GM23338 (cell line): Measurements from ENCODE around the gene TAF1D. TPM values are rescaled to one million over a fixed set of nuclear protein-coding genes. Genes with fewer than 3 reads are reported as not detected.

Source experiments
- ATAC-seq: fragments of 200-7000 bp; cut with Tn5 transposase; 3 replicates; pipeline ENCODE4 v1.9.1; 2020
- DNase-seq: peaks from one replicate; pipeline ENCODE4 v3.0.0-alpha.2; 2015; ENCODE audit warnings: low spot score
- H2AFZ ChIP-seq: fragments of 200-600 bp; sonication (generic); 2 replicates; pipeline ENCODE4 v1.8.0; 2016; ENCODE audit warnings: antibody characterized with exemption, mild to moderate bottlenecking, moderate library complexity
- H3F3A ChIP-seq: fragments of 200-600 bp; sonication (generic); replicated peaks from 2 replicates; pipeline ENCODE4 v1.8.0; 2017; ENCODE audit warnings: antibody characterized with exemption, mixed run types, low read depth
- H3K27ac ChIP-seq: fragments of 200-600 bp; sonication (generic); 2 replicates; pipeline ENCODE4 v1.6.1; 2016; ENCODE audit warnings: low read depth
- H3K27me3 ChIP-seq: fragments of 200-600 bp; sonication (generic); 2 replicates; pipeline ENCODE4 v1.8.0; 2016; ENCODE audit warnings: mild to moderate bottlenecking, mixed run types, moderate library complexity; ENCODE audit not compliant: insufficient read depth
- H3K36me3 ChIP-seq: fragments of 200-600 bp; sonication (generic); 2 replicates; pipeline ENCODE4 v1.8.0; 2016; ENCODE audit warnings: mild to moderate bottlenecking; ENCODE audit not compliant: insufficient read depth
- H3K4me1 ChIP-seq: fragments of 200-600 bp; sonication (generic); 2 replicates; pipeline ENCODE4 v1.8.0; 2016; ENCODE audit warnings: mild to moderate bottlenecking, moderate library complexity; ENCODE audit not compliant: insufficient read depth
- H3K4me2 ChIP-seq: fragments of 200-600 bp; sonication (generic); 2 replicates; pipeline ENCODE4 v1.7.1; 2017; ENCODE audit warnings: mixed run types
- H3K4me3 ChIP-seq: fragments of 200-600 bp; sonication (generic); 2 replicates; pipeline ENCODE4 v1.6.1; 2016; ENCODE audit warnings: mixed run types
- H3K79me2 ChIP-seq: fragments of 200-600 bp; sonication (generic); replicated peaks from 2 replicates; pipeline ENCODE4 v1.8.0; 2017; ENCODE audit warnings: mild to moderate bottlenecking; ENCODE audit not compliant: insufficient read depth
- H3K9me2 ChIP-seq: fragments of 200-600 bp; sonication (generic); 2 replicates; pipeline ENCODE4 v1.8.0; 2017; ENCODE audit not compliant: insufficient read depth
- H4K20me1 ChIP-seq: fragments of 200-600 bp; sonication (generic); replicated peaks from 2 replicates; pipeline ENCODE4 v1.8.0; 2017; ENCODE audit warnings: mild to moderate bottlenecking; ENCODE audit not compliant: insufficient read depth
- H3K27ac Mint-ChIP-seq: 2 replicates; pipeline ENCODE4 v1.8.0; 2020; ENCODE audit warnings: inconsistent platforms, mild to moderate bottlenecking, moderate library complexity, mixed read lengths
- H3K27me3 Mint-ChIP-seq: 3 replicates; pipeline ENCODE4 v1.8.0; 2022; ENCODE audit warnings: low read depth, mild to moderate bottlenecking, moderate library complexity, mixed read lengths, inconsistent platforms; ENCODE audit not compliant: insufficient read depth, poor library complexity
- H3K36me3 Mint-ChIP-seq: 3 replicates; pipeline ENCODE4 v1.8.0; 2021; ENCODE audit warnings: low read depth, mild to moderate bottlenecking, inconsistent platforms, moderate library complexity, mixed read lengths
- H3K4me1 Mint-ChIP-seq: 3 replicates; pipeline ENCODE4 v1.8.0; 2020; ENCODE audit warnings: mild to moderate bottlenecking, inconsistent platforms, mixed read lengths
- H3K4me3 Mint-ChIP-seq: 3 replicates; pipeline ENCODE4 v1.8.0; 2021; ENCODE audit warnings: moderate library complexity, mild to moderate bottlenecking, inconsistent platforms, mixed read lengths
- H3K9me3 Mint-ChIP-seq: 3 replicates; pipeline ENCODE4 v1.8.0; 2020; ENCODE audit warnings: moderate library complexity, mild to moderate bottlenecking, inconsistent platforms, mixed read lengths
- CREB1 ChIP-seq: fragments of 250-450 bp; sonication (Bioruptor Pico); IDR thresholded peaks from 2 replicates; pipeline ENCODE4 v1.5.0; 2020; ENCODE audit warnings: low read depth, mild to moderate bottlenecking, moderate library complexity
- ETS1 ChIP-seq: IDR thresholded peaks from 2 replicates; pipeline ENCODE4 v1.6.1; 2016; ENCODE audit warnings: antibody characterized with exemption
- EZH2 ChIP-seq: fragments of 200-600 bp; sonication (generic); IDR thresholded peaks from one replicate; pipeline ENCODE4 v1.8.0; 2017; ENCODE audit warnings: antibody characterized with exemption, mild to moderate bottlenecking, low read depth; ENCODE audit not compliant: unreplicated experiment
- EZH2phosphoT487 ChIP-seq: fragments of 200-600 bp; sonication (generic); IDR thresholded peaks from one replicate; pipeline ENCODE4 v1.8.1; 2018; ENCODE audit warnings: antibody characterized with exemption; ENCODE audit not compliant: unreplicated experiment
- JUNB ChIP-seq: IDR thresholded peaks from one replicate; pipeline ENCODE4 v1.6.1; 2016; ENCODE audit warnings: antibody characterized with exemption; ENCODE audit not compliant: unreplicated experiment
- NANOG ChIP-seq: IDR thresholded peaks from 2 replicates; pipeline ENCODE4 v1.6.1; 2016; ENCODE audit warnings: antibody characterized with exemption, borderline replicate concordance
- POLR2AphosphoS5 ChIP-seq: IDR thresholded peaks from 2 replicates; pipeline ENCODE4 v1.6.1; 2016; ENCODE audit warnings: antibody characterized with exemption, low read depth
- ZNF114 ChIP-seq: fragments of 250-450 bp; sonication (Bioruptor Pico); IDR thresholded peaks from 2 replicates; pipeline ENCODE4 v1.5.0; 2020; ENCODE audit warnings: mild to moderate bottlenecking, moderate library complexity
- ZNF331 ChIP-seq: fragments of 250-450 bp; sonication (Bioruptor Pico); IDR thresholded peaks from 2 replicates; pipeline ENCODE4 v1.5.0; 2020; ENCODE audit warnings: low read depth, mild to moderate bottlenecking, moderate library complexity
- polyA plus RNA-seq: library from polyadenylated mRNA; unstranded; fragments of >200 nt; fragmentation: Nextera tagmentation; extraction: Ambion mirVana; gene quantifications from 2 replicates; pipeline ENCODE4 v1.2.1, GENCODE V29; 2016
- total RNA-seq: library from RNA; depleted of rRNA; stranded (reverse); fragments of >200 nt; shearing (Covaris generic); gene quantifications from 2 replicates; pipeline ENCODE4 v1.2.3, GENCODE V29; 2014
- TF ChIP-seq, protein P1 (sequence below): fragments of 250-450 bp; sonication (Bioruptor Pico); IDR thresholded peaks from 2 replicates; pipeline ENCODE4 v1.5.0; 2020; ENCODE audit warnings: mild to moderate bottlenecking, moderate library complexity

TAF1D gene
- total and polyA plus RNA-seq, 2 experiments from 2014 or later, result 240 to 246 TPM

- Histone ChIP-seq H3K27me3 (no peaks in the 10 kb centered on the region), H3K9me2 (no peaks in the 10 kb centered on the region), H3K79me2 (peaks cover 52% of the 10 kb centered on the region), H3K4me1 (peaks cover 22% of the 10 kb centered on the region), H3K4me2 (no peak overlapping the region), H3F3A (peaks cover 80% of the 10 kb centered on the region), H2AFZ (no peak overlapping the region), H3K27ac (peak overlapping the region; percentile 72; the same call in 1 of the 2 replicates), H4K20me1 (peaks cover 74% of the 10 kb centered on the region), H3K4me3 (no peak overlapping the region), H3K36me3 (peaks cover 100% of the 10 kb centered on the region)
- peaks cover 35% of the 10 kb centered on the region; the same call in 2 of the 3 replicates for H3K4me1 Mint-ChIP-seq
- peaks cover 7% of the 10 kb centered on the region for H3K27me3 Mint-ChIP-seq
- peak; percentile 23; the same call in 2 of the 3 replicates for ATAC-seq
- DNase-seq, result no peak
- TF ChIP-seq POLR2AphosphoS5 (no peak; the same call in 1 of the 2 replicates), ETS1 (no peak), JUNB (no peak)
- no peaks in the 10 kb centered on the region for H3K9me3 Mint-ChIP-seq
- peaks cover 100% of the 10 kb centered on the region for H3K36me3 Mint-ChIP-seq
- peak overlapping the region; percentile 29; the same call in 2 of the 3 replicates for H3K4me3 Mint-ChIP-seq
- peak overlapping the region; percentile 70 for H3K27ac Mint-ChIP-seq
Measured at GRCh38 chr11:93734427-93735222, 6.7 kb downstream of the TAF1D start.

GRCh38 chr11:93733474-93733873, 7.8 kb downstream of the TAF1D start:
- no peaks in the 10 kb centered on the region for H3K9me2 ChIP-seq
- peaks cover 100% of the 10 kb centered on the region for H3K36me3 Mint-ChIP-seq
- no peak for ATAC-seq
- no peak for TF ChIP-seq ETS1
- TF ChIP-seq ZNF114 (CRISPR knock-in tag), result no peak
- no peak for TF ChIP-seq EZH2phosphoT487
- no peak for TF ChIP-seq CREB1 (CRISPR knock-in tag)
- TF ChIP-seq POLR2AphosphoS5, result no peak
- TF ChIP-seq, protein P1, sequence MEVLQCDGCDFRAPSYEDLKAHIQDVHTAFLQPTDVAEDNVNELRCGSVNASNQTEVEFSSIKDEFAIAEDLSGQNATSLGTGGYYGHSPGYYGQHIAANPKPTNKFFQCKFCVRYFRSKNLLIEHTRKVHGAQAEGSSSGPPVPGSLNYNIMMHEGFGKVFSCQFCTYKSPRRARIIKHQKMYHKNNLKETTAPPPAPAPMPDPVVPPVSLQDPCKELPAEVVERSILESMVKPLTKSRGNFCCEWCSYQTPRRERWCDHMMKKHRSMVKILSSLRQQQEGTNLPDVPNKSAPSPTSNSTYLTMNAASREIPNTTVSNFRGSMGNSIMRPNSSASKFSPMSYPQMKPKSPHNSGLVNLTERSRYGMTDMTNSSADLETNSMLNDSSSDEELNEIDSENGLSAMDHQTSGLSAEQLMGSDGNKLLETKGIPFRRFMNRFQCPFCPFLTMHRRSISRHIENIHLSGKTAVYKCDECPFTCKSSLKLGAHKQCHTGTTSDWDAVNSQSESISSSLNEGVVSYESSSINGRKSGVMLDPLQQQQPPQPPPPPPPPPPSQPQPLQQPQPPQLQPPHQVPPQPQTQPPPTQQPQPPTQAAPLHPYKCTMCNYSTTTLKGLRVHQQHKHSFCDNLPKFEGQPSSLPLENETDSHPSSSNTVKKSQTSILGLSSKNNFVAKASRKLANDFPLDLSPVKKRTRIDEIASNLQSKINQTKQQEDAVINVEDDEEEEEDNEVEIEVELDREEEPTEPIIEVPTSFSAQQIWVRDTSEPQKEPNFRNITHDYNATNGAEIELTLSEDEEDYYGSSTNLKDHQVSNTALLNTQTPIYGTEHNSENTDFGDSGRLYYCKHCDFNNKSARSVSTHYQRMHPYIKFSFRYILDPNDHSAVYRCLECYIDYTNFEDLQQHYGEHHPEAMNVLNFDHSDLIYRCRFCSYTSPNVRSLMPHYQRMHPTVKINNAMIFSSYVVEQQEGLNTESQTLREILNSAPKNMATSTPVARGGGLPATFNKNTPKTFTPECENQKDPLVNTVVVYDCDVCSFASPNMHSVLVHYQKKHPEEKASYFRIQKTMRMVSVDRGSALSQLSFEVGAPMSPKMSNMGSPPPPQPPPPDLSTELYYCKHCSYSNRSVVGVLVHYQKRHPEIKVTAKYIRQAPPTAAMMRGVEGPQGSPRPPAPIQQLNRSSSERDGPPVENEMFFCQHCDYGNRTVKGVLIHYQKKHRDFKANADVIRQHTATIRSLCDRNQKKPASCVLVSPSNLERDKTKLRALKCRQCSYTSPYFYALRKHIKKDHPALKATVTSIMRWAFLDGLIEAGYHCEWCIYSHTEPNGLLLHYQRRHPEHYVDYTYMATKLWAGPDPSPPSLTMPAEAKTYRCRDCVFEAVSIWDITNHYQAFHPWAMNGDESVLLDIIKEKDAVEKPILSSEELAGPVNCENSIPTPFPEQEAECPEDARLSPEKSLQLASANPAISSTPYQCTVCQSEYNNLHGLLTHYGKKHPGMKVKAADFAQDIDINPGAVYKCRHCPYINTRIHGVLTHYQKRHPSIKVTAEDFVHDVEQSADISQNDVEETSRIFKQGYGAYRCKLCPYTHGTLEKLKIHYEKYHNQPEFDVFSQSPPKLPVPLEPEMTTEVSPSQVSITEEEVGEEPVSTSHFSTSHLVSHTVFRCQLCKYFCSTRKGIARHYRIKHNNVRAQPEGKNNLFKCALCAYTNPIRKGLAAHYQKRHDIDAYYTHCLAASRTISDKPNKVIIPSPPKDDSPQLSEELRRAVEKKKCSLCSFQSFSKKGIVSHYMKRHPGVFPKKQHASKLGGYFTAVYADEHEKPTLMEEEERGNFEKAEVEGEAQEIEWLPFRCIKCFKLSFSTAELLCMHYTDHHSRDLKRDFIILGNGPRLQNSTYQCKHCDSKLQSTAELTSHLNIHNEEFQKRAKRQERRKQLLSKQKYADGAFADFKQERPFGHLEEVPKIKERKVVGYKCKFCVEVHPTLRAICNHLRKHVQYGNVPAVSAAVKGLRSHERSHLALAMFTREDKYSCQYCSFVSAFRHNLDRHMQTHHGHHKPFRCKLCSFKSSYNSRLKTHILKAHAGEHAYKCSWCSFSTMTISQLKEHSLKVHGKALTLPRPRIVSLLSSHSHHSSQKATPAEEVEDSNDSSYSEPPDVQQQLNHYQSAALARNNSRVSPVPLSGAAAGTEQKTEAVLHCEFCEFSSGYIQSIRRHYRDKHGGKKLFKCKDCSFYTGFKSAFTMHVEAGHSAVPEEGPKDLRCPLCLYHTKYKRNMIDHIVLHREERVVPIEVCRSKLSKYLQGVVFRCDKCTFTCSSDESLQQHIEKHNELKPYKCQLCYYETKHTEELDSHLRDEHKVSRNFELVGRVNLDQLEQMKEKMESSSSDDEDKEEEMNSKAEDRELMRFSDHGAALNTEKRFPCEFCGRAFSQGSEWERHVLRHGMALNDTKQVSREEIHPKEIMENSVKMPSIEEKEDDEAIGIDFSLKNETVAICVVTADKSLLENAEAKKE (CRISPR knock-in tag), result no peak
- TF ChIP-seq NANOG, result no peak
- no peak for TF ChIP-seq ZNF331 (CRISPR knock-in tag)
- no peak for TF ChIP-seq JUNB
- no peak for TF ChIP-seq EZH2

More at GRCh38 chr11:93733474-93733873, 7.8 kb downstream of the TAF1D start:
- peak overlapping the region; percentile 74 for H3K27ac ChIP-seq
- peaks cover 41% of the 10 kb centered on the region for H3K79me2 ChIP-seq
- no peak overlapping the region for H2AFZ ChIP-seq
- H4K20me1 ChIP-seq, result peaks cover 65% of the 10 kb centered on the region
- no peaks in the 10 kb centered on the region for H3K27me3 ChIP-seq
- H3K4me2 ChIP-seq, result no peak overlapping the region
- Mint-ChIP-seq H3K9me3 (no peaks in the 10 kb centered on the region; the same call in 2 of the 3 replicates), H3K4me3 (no peak overlapping the region; the same call in 2 of the 3 replicates), H3K4me1 (peaks cover 25% of the 10 kb centered on the region; the same call in 2 of the 3 replicates), H3K27ac (peak overlapping the region; percentile 85), H3K27me3 (peaks cover 9% of the 10 kb centered on the region)
- no peak for DNase-seq
- H3K4me1 ChIP-seq, result peaks cover 12% of the 10 kb centered on the region; the same call in 1 of the 2 replicates
- H3K36me3 ChIP-seq, result peaks cover 91% of the 10 kb centered on the region
- H3F3A ChIP-seq, result peaks cover 86% of the 10 kb centered on the region
- no peak overlapping the region for H3K4me3 ChIP-seq
